ENCODE results near the gene DNAJC30.

DNAJC30 gene

DNA sequence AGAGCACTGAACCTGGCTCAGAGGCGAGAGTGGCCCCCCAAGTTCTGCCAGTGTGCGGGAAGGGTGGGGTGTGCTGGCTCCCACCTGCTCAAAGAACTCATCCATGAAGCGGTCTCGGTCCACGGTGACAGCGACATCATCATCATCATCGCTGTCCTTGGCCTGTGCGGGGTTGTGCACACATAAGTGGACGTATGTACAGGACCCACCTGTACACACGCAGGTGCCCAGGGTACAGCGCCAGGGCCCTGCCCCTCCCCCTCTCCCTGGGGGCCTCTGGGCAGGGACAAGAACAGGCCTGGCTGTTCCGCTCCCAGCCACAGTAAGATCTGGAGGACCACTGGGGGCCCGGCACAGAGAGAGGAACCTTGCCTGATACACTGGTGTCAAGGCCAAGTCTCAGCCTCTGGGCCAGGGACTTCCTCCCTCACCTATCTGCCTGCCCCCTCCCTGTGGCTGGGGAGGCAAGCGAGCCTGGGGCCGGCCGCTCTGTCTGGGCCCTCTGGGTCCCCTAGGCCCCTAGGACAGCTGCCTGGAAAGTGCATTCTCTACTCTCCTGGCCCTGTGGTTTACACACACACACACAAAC lies 25.8 kb upstream of the DNAJC30 start:
- DNase-seq (ENCODE audit: low read depth, low spot score): no peak

DNA sequence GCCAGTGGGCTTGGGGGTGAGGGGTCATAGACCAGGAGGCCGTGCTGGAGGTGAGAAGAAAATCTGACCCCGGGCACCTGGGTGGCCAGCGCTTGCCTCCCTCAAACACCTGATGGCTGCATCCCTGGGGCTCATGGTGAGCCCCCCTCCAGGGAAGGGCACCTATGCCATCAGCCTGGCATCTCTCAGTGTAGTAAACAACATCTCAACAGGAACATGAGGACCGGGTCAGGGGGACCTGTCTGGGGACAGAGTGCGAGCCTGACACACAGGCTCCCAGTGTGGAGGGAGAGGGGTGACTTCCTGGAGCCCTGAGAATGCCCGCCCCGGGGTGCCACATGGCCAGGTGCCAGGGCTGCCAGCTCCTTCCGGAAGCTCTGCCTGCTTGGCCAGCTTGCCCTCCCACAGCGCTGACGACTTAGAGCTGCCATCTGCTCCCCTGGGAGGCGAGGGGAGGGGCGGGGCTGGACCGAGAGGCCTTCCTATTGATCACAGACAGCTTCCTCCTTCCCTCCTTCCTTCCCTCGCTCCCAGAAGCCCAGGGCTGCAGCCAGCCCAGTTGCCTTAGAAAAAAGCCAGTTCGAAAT lies 23.9 kb upstream of the DNAJC30 start:
- DNase-seq (ENCODE audit: low read depth, low spot score): no peak

DNA sequence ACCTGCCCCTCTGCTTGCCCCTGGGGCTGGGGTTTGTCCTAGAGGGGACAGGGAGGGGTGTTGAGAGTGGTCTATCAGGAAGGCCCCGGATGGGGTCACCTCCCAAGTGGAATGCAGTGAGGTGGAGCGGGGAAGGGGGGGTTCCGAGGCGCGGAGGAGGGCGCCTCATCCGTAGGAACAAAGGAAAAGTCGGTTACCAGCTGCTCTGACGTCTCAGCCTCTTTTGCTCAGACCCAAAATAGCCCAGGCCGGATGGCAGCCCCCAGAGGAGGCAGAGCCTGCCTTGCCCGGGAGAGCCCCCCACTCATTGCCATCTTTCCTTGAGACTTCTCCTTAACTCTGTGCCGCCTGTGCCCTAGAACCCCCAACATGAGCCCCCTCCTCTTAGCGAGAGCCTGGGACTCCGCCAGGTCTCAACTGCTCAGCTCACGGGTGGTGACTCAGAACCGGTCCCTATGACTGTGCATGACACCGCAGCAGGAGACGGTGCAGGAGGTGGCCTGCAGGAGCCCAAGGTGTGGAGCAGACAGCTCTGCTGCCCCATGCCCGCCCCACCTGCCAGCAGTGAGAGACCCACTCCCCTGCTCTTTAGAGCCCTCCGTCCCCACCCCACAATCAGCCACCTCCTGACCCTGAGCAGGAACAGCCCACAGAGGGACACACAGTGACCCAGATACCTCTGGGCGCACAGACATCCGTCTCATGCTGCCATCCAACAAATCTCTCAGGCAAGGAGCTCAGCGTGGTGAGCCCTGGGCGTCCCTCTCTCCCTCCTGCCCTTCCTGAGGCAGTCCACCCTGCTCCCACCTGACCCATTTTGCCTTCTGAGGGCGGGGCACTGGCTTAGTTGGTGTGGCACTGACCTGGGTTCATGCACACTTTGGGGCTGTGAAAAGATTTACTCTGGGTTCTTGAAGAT lies 23.1 kb upstream of the DNAJC30 start:
- no peak for DNase-seq (ENCODE audit: low read depth, low spot score)

DNA sequence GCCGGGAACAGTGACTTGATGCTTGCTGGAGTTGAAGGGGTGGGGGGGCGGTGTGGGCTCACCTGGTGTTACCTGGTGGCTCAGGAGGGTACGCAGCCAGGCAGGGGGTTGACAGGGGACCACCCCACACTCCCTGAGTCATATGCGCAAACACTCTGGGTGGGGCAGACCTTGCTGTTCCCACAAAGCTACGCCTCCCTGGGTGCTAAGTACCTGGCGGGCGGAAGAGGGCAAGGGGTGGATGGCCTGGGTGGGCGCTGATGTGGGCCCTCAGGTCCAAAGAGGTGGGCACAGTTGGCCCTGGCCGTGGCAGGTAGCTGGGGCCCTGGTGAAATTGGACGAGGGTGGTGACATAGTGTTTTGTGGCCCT lies 22.3 kb upstream of the DNAJC30 start:
- no peak for DNase-seq (ENCODE audit: low read depth, low spot score)

DNA sequence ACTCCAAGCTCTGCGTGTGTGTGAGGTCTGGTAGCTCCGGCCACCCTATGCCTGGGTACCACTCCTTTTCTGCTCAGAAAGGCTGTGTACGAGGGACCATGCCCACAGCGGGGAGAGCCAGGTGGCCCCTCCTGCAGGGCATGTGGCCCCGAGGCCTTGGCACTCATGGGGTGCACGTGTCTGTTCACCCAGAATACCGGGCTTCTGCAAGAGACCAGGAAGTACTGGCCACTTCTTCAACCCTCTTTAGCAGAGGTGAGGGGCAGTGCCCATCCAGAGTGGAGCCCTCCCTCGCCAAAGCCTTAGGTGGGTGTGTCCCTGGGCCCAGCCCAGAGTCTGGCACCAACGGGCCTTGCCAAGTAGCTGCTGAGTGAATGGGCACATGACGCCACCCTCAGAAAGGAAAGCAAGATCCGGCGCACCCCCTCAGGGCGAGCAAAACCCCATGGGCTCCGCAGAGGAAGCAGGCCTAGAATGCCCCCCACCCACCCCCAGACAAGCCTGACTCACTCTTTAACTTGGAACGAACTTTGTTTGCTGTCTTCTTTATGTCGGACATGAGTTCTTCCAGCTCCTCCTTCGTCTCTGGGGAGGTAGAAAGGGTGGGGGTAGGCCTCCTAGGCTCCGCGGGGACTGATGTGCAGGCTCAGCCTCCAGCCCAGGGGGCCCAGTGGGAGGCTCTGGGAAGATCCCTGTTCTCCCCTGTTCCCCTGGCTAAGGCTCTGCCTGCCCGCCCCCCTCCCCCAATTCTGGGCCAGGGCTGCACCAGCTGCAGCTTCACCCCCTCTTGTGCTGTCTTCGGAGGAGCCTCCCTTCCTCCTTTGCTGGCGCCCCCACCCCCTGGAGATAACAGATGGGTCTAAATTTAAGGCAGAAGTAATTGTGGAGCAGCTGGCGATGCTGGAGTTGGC lies 21.6 kb upstream of the DNAJC30 start:
- DNase-seq (ENCODE audit: low read depth, low spot score): no peak

DNA sequence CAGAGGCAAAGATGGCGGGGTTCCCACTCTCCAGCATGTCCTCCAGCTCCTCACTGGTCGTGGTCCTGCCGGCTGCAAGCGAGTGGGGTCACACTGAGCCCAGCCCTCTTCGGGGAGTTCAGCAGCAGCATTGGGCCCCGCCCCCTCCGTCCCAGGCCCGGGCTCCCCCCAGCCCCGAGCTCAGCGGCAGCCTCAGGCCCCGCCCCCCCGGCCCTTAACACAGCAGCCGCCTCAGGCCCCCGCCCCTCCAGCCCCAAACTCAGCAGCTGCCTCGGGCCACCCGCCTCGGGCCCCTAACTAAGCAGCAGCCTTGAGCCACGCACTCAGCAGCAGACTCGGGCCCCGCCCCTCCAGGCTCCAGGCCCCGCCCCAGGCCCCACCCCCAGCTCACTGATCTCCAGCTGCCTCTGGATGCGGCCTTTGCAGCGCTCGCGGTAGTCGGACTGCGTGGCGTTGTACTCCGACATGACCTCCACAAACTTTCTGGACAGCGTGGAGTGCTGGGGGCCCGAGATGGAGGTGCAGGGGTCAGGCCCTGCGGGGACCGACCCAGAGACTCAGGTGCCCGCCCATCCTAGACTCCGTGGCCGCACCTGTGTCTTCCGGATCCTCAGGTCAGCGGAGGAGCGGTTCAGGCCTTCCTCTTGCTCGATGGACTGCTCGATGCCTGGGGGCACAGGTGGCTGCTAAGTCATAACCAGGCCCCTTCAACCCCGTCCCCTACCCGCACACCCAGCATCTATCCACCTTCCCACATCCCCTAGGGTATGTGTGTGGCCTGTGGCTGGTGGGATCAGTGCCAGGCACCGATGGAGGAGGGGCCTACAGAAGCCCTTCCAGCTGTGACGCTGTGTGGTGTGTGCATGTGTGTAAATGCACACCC lies 20.7 kb upstream of the DNAJC30 start:
- no peak for DNase-seq (ENCODE audit: low read depth, low spot score)

DNA sequence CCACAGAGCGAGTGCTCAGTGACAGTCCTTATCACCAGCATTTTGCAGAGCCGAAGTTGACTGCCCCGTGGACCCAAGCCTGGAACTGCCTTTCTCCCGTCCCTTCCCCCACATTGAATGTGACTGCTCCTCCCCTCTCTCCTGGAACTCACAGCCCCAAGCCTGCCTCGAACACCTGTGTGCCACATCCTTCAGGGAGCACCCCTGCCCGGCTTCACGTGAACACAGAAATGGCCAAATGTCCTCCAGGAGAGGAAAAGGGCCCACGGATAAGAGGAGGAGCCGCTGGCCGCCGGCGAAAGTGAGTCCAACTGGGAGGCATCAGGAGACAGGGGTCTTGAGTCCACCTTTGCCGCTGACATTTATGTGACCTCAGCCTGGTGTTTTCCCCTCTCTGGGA lies 20.0 kb upstream of the DNAJC30 start:
- DNase-seq (ENCODE audit: low read depth, low spot score): no peak

DNA sequence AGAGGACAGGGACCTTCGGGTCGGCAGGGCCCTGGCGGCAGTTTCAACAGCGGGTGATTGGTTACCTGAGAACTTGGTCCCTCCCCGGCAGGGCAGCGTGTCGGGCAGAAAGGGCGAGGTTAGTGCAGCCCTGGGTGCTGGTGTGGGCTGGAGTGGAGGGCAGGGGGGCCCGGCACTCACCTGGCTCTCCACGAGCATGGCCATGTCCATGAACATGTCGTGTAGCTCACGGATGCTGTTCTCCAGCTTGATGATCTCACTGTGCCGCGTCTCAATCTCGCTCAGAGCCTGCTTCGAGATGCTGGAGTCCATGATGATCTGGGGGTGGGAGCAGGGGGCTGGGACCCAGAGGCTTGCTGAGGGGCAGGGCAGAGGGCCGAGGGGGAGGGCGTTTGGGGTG lies 19.4 kb upstream of the DNAJC30 start:
- no peak for DNase-seq (ENCODE audit: low read depth, low spot score)

DNA sequence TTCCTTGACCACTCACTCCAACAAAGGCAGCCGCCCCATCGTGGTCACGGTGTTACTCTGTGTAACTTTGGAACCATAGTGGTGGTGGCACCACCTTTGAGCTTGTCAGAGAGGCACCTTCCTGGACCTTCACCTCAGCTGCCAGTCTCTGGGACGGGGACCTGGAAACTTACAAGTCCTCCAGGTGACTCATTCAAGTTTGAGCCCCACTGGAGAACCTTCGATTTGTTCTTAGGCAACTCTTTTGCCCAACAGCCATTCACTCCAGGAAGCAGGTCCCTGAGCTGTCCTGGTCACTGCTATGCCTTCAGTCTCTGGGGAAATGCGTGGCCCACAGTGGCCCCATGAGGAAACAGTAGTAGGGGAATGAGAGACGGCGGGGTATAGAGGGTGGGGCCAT lies 19.0 kb upstream of the DNAJC30 start:
- no peak for DNase-seq (ENCODE audit: low read depth, low spot score)

DNA sequence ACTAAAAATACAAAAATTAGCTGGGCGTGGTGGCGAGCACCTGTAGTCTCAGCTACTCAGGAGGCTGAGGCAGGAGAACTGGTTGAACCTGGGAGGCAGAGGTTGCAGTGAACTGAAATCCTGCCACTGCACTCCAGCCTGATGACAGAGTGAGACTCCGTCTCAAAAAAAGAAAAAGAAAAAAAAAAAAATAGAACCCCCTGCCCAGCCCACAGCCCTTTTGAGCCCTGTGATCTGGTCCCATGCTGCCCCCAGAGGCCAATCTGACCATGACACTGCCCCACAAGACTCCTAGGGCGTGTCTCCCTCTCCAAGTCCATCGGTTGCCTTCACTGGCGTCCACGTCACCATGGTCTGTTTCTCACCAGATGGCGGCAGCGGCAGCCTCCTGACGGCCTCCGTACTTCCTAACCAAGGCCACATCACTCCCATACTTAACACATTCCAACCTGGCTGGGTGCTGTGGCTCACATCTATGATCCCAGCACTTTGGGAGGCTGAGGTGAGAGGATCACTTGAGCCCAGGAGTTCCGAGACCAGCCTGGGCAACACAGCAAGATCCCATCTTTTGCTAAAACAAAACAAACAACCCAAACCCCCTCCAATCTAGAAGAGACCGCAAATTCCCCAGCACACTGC lies 18.2 kb upstream of the DNAJC30 start:
- no peak for DNase-seq (ENCODE audit: low read depth, low spot score)

DNA sequence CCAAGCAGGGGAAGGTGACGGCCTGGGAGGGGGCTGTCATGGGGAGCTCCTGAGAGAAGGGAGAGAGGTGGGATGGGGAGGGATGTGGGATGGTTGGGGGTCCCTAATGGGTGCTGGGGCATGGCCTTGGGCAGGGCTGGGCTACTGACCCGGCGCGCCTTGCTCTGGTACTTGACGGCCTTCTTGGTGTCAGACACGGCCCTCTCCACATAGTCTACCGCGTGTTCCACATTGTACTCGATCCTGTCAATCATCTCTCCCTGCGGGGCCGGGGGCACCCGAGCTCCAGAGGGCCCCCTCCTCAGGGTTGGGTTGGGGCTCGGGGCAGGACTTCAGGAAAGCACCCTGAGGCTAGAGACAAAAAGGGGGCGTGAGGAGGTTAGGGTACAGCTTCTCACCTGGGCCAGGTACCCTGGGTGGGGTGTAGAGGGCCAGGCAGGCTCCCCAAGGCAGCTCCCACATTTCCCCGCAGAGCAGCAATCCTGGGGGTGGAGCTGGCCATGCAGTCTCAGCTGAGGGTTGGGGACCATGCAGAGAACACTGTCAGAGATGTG lies 17.4 kb upstream of the DNAJC30 start:
- DNase-seq (ENCODE audit: low read depth, low spot score): no peak

DNA sequence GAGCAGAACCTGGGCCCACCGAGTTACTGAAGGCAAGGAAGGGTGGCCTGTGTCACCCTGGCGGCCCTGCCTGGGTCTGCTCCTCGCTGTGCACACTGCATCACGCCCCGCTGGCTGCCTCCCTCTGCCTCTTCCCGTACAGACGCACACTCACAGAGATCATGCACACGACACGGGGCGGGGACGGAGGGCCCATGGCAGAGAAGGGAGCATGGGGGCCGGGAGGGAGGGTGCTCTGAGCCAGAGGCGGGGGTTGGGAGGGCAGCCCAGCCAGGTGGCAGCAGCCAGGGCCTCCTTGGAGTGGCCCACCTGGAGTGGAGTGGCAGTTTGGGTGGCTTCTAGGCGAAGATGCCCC lies 16.8 kb upstream of the DNAJC30 start:
- DNase-seq (ENCODE audit: low read depth, low spot score): no peak

DNA sequence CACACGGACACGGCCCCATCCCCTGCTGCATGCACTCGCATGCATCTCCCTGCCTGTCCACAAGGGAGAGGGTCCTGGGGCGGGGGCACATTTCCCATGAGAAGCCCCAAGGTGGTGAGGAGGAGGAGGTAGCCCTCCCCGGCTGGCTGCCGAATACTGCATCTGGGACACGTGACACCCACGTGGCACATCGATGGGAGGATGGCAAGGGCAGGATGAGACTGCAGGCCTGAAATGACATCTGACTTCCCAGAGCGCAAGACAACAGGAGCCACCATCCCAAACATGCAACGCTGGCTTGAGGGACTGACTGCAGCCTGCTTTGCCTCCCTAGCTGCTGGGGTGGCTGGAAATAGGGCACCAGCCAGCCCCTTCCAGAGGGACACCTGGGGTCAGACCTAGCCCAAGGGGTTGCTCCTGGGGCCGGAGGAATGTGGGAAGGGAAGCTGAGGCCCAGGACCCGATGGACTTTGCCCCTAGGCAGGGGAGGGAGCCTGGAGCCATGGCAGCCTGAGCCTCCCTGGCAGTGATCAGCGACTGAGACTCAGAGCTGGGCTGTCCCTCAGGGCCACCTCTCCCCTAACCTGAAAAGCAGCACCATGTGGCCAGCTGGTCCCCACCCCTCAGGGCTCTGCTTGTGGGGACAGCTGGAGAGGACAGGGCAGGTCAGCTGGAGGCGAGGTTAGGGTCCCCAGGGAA lies 16.3 kb upstream of the DNAJC30 start:
- DNase-seq (ENCODE audit: low read depth, low spot score): no peak

DNA sequence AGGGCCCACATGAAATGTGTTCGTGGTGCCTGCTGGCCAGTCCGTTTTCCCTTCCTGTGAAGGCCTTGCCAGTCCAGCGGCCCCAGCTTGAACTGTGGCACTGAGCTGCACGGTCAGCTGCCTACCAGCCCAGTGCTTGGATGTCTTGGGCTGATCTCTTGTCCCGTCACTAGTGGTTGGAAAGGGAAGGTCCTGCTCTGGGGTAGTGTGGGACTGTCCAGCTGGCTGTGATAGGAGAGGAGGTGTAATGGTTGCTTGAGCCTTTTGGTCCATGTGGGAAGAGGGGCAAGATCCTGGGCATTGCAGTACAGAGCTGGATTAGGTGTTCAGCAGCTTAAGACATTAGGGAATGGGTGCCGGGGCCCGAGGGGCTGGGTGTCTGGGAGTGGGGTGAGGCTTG lies 15.2 kb upstream of the DNAJC30 start:
- no peak for DNase-seq (ENCODE audit: low read depth, low spot score)

DNA sequence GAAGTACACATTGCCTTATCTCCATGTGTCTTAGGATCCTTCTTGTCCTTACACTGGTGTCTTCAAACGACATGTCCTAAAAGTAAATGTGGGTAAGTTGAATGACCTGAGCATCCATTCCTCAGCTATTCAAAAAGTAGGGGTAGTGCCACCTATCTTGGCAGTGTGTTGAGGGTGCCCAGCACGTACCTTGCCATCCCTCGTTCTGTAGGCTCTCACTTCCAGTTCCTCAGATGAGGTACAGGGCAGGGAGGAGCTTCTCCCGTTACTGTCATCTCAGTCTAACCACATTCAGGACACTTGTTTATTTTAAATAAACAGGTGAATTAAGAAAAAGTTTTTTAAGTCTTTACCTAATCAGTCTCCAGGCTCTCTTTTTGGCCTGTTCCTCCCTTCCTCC lies 13.1 kb upstream of the DNAJC30 start:
- DNase-seq (ENCODE audit: low read depth, low spot score): no peak

DNA sequence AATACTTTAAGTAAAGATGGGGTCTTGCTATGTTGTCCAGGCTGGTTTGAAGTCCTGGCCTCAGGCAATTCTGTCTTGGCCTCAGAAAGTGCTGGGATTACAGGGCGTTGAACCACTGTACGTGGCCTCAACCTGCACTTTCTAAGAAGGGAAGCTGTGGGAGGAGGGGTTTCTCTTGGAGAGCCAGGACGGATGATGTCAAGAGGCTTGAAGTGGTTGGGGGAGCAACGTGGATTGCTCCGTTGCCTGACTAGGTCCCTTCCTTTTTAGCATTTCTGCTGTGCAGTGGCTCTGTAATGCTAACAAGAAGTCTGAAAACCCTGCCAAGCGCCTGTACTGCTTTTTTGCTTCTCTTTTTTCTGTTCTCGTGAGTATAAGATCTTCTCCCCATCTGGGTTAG lies 7.4 kb upstream of the DNAJC30 start:
- DNase-seq (ENCODE audit: low read depth, low spot score): no peak

DNA sequence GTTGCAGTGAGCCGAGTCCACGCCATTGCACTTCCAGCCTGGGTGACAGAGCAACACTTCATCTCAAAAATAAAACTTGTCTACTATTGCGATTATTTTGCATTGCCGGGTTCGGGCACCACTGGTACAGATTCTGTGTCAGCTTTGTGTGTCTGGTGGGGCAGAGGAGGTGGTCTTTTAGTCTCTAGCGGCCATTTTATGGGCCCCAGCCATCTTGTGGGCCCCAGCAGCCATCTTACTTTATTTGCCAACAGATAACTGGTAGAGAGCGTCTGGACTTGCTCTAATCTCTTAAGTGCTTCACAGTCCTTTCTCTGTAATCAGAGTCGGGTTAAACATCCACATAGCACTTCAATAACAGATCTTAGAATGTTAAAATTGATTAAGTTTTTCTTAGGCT lies 5.0 kb upstream of the DNAJC30 start:
- no peak for DNase-seq (ENCODE audit: low read depth, low spot score)

DNA sequence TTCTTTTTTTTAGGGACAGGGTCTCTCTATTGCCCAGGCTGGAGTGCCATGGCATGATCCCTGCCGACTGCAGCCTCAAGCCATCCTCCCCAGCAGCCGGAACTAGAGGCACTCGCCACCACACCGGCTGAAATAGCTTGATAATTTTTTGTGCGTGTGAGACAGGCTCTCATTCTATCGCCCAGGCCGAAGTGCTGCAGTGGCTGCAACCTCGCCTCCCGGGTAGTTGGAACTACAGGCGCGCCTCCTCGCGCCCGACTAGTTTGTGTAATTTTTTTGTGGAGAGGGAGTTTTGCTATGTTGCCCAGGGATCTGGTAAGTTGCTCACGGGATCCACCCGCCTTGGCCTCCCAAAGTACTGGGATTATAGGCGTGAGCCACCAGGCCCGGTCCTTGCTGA lies 2.1 kb upstream of the DNAJC30 start:
- no peak for DNase-seq (ENCODE audit: low read depth, low spot score)

DNA sequence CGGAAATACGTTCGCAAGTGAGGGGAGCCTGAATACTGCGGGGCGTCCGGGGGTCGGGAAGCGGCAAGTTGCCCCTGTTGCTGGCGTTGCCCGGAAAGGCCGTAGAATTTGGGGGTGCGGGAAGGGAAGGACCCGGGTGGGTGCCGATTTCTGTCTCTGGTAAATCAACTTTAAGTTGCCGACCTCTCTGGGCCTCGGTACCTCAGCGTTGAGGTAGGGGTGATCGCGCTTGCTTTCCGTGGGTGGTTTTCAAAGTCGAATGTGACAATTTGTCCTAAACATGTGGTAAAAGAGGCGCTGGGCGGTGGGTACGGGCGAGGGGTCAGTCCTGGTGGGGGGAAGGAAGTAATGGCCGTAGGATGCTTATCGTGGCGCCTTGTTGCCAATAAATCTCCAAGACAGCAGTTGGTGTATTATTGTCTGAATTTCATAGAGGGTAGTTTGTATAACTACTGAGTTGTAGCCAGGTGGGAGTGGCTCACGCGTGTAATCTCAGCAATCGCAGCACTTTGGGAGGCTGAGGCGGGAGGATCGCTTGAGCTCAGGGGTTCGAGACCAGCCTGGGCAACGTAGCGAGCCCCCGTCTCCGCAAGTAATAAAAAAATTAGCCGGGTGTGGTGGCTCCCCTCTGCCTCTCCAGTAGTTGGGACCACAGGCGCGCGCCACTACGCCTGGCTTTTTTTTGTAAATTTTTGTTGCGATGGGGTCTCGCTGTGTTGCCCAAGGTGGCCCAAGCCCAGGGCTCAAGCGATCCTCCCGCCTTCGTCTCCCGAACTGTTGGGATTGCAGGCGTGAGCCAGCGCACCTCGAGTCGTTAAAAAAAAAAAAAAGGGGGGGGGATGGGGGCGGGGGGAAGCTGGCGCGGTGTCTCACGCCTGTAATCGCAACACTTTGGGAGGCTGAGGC lies 788 bp upstream of the DNAJC30 start:
- DNase-seq (ENCODE audit: low read depth, low spot score): no peak

All from smooth muscle cell of the brain vasculature (primary cell).